SK-N-SH (cell line): ENCODE results near the gene HOMER2. TPM values are rescaled to one million over a fixed set of nuclear protein-coding genes. Genes with fewer than 3 reads are reported as not detected.

ENCODE experiments used
- CTCF ChIA-PET: fragments of 300-600, 350-600 bp; formaldehyde crosslinking; extraction: SDS; loops from one replicate; lab custom pipeline; 2021; lab: Yijun Ruan, JAX
- POLR2A ChIA-PET: fragments of 350-600 bp; sonication (Branson Sonifier 250); formaldehyde crosslinking; extraction: SDS; loops from one replicate; lab custom pipeline; 2020; ENCODE audit warnings: antibody characterized with exemption, inconsistent platforms; lab: Yijun Ruan, JAX
- DNase-seq: peaks from one replicate; pipeline ENCODE4 v3.0.0; 2012
- H2AFZ ChIP-seq: fragments of 200-600 bp; sonication (generic); 2 replicates; pipeline ENCODE4 v1.8.1; 2016; ENCODE audit warnings: antibody characterized with exemption, mild to moderate bottlenecking, low read depth
- H3F3A ChIP-seq: fragments of 200-600 bp; sonication (generic); replicated peaks from 2 replicates; pipeline ENCODE3; 2016; ENCODE audit warnings: antibody characterized with exemption, mild to moderate bottlenecking; ENCODE audit not compliant: insufficient read depth
- H3K27ac ChIP-seq, 2 experiments: fragments of 200-500 bp in 1 of 2; fragments of 200-600 bp in 1 of 2; sonication (Bioruptor generic) in 1 of 2; sonication (generic), shearing (Covaris generic) in 1 of 2; 2 replicates each; pipeline versions ENCODE4 v1.5.1 to v1.6.1; 2014 to 2016; ENCODE audit warnings: low read depth in 2 of 2, inconsistent platforms in 1 of 2, low read length in 1 of 2, mild to moderate bottlenecking in 1 of 2, mixed read lengths in 1 of 2
- H3K27me3 ChIP-seq: fragments of 200-600 bp; sonication (generic), shearing (Covaris generic); 2 replicates; pipeline ENCODE4 v1.6.1; 2016; ENCODE audit warnings: mixed run types; ENCODE audit not compliant: insufficient read depth
- H3K36me3 ChIP-seq, 2 experiments: fragments of 200-500 bp in 1 of 2; fragments of 200-600 bp in 1 of 2; sonication (Bioruptor generic) in 1 of 2; sonication (generic) in 1 of 2; replicated peaks in 1 of 2; 2 replicates each; pipeline versions ENCODE3 to v1.5.1; 2014 to 2016; ENCODE audit warnings: low read length in 1 of 2, mild to moderate bottlenecking in 1 of 2; ENCODE audit not compliant: insufficient read depth in 2 of 2, control insufficient read depth in 1 of 2
- H3K4me1 ChIP-seq, 2 experiments: fragments of 200-500 bp in 1 of 2; fragments of 200-600 bp in 1 of 2; sonication (Bioruptor generic) in 1 of 2; sonication (generic), shearing (Covaris generic) in 1 of 2; 2 replicates each; pipeline versions ENCODE4 v1.5.1 to v1.6.1; 2014 to 2016; ENCODE audit warnings: low read depth in 1 of 2, low read length in 1 of 2, mixed run types in 1 of 2; ENCODE audit not compliant: insufficient read depth in 2 of 2, control insufficient read depth in 1 of 2
- H3K4me2 ChIP-seq: fragments of 200-600 bp; sonication (generic), shearing (Covaris generic); 2 replicates; pipeline ENCODE4 v1.6.1; 2017; ENCODE audit warnings: mixed run types
- H3K4me3 ChIP-seq, 2 experiments: fragments of 200-500 bp in 1 of 2; fragments of 200-600 bp in 1 of 2; sonication (Bioruptor generic) in 1 of 2; sonication (generic), shearing (Covaris generic) in 1 of 2; 2 replicates each; pipeline versions ENCODE4 v1.5.1 to v1.8.1; 2014 to 2016; ENCODE audit warnings: low read depth in 2 of 2, inconsistent platforms in 1 of 2, low read length in 1 of 2, mild to moderate bottlenecking in 1 of 2, mixed read lengths in 1 of 2, moderate library complexity in 1 of 2
- H3K79me2 ChIP-seq: fragments of 200-600 bp; sonication (generic); 2 replicates; pipeline ENCODE4 v1.8.1; 2017; ENCODE audit warnings: mild to moderate bottlenecking; ENCODE audit not compliant: insufficient read depth
- H3K9ac ChIP-seq: fragments of 200-600 bp; sonication (generic); 2 replicates; pipeline ENCODE4 v1.6.1; 2017; ENCODE audit warnings: mixed run types
- H3K9me2 ChIP-seq: fragments of 200-600 bp; sonication (generic); 2 replicates; pipeline ENCODE4 v1.6.1; 2017; ENCODE audit warnings: mixed run types
- H3K9me3 ChIP-seq: fragments of 200-600 bp; sonication (generic); 2 replicates; pipeline ENCODE4 v1.6.1; 2017; ENCODE audit warnings: mixed run types, mild to moderate bottlenecking, moderate library complexity
- H4K20me1 ChIP-seq: fragments of 200-600 bp; sonication (generic); 2 replicates; pipeline ENCODE4 v1.6.1; 2017; ENCODE audit warnings: mild to moderate bottlenecking, mixed run types; ENCODE audit not compliant: insufficient read depth
- CHD2 ChIP-seq: fragments of 150-350 bp; IDR thresholded peaks from 2 replicates; pipeline ENCODE4 v1.6.1; 2018; ENCODE audit warnings: low read length; ENCODE audit not compliant: partially characterized antibody
- ELF1 ChIP-seq: IDR thresholded peaks from 2 replicates; pipeline ENCODE4 v1.4.0; 2012
- EP300 ChIP-seq, 2 experiments: IDR thresholded peaks; 2 replicates each; pipeline versions ENCODE4 v1.4.0 to v1.6.1; 2012; ENCODE audit warnings: borderline replicate concordance in 1 of 2, low read depth in 1 of 2, low read length in 1 of 2
- GABPA ChIP-seq: IDR thresholded peaks from 2 replicates; pipeline ENCODE4 v1.4.0; 2012; ENCODE audit warnings: low read depth, mild to moderate bottlenecking
- IRF3 ChIP-seq: fragments of 150-350 bp; IDR thresholded peaks from 2 replicates; pipeline ENCODE4 v1.6.1; 2016; ENCODE audit warnings: mild to moderate bottlenecking, low read depth, low read length
- JUND ChIP-seq: IDR thresholded peaks from 2 replicates; pipeline ENCODE4 v1.4.0; 2012
- MAX ChIP-seq: IDR thresholded peaks from 2 replicates; pipeline ENCODE4 v1.4.0; 2012; ENCODE audit warnings: low read depth
- MEF2A ChIP-seq: IDR thresholded peaks from 2 replicates; pipeline ENCODE4 v1.4.0; 2012; ENCODE audit warnings: low read depth, borderline replicate concordance
- MXI1 ChIP-seq: IDR thresholded peaks from 2 replicates; pipeline ENCODE4 v1.6.1; 2012; ENCODE audit warnings: mild to moderate bottlenecking, low read depth, low read length, improper control_type of control experiment
- PBX3 ChIP-seq: IDR thresholded peaks from 2 replicates; pipeline ENCODE4; 2012
- RCOR1 ChIP-seq: fragments of 150-350 bp; IDR thresholded peaks from 2 replicates; pipeline ENCODE4 v1.6.1; 2017; ENCODE audit warnings: antibody characterized with exemption, low read length
- REST ChIP-seq: IDR thresholded peaks from 2 replicates; pipeline ENCODE4 v1.6.1; 2012; ENCODE audit warnings: mild to moderate bottlenecking, low read depth, low read length, moderate library complexity
- RFX5 ChIP-seq: IDR thresholded peaks from 2 replicates; pipeline ENCODE4 v1.6.1; 2012; ENCODE audit warnings: mild to moderate bottlenecking, improper control_type of control experiment, low read length
- RXRA ChIP-seq: IDR thresholded peaks from 2 replicates; pipeline ENCODE4 v1.4.0; 2012; ENCODE audit warnings: low read depth, mild to moderate bottlenecking, borderline replicate concordance
- SMC3 ChIP-seq: IDR thresholded peaks from 2 replicates; pipeline ENCODE4 v1.6.1; 2012; ENCODE audit warnings: low read depth, low read length, improper control_type of control experiment
- TCF12 ChIP-seq: IDR thresholded peaks from 2 replicates; pipeline ENCODE4 v1.4.0; 2012
- TEAD4 ChIP-seq: IDR thresholded peaks from 2 replicates; pipeline ENCODE4 v1.4.0; 2012; ENCODE audit warnings: mild to moderate bottlenecking, borderline replicate concordance; ENCODE audit not compliant: insufficient read depth
- ZBTB33 ChIP-seq: IDR thresholded peaks from 2 replicates; pipeline ENCODE4 v1.4.0; 2012; ENCODE audit warnings: low read depth, borderline replicate concordance
- WGBS: methylation state at CpG from one replicate; pipeline ENCODE4 v1.1.6; 2017; ENCODE audit warnings: low lambda C conversion rate; 5-methylcytosine and 5-hydroxymethylcytosine counted together
- polyA plus RNA-seq, 3 experiments: library from polyadenylated mRNA; depleted of rRNA; stranded (reverse); fragments of >200 nt; gene quantifications; 2 replicates each; pipeline ENCODE4 v1.2.3, GENCODE V29; 2012

Gene HOMER2
- polyA plus RNA-seq, 1 of the 3 experiments (the other 2 are of a cell fraction), result 7.3 TPM

- ChIA-PET CTCF (no interaction called here), POLR2A (no interaction called here)
- TF ChIP-seq TCF12 (no peak), MXI1 (no peak), MEF2A (no peak), PBX3 (no peak), ELF1 (no peak), TEAD4 (no peak), RXRA (no peak)
These were observed 51.3 kb downstream of the HOMER2 start for GRCh38 chr15:82901114-82901805.

GRCh38 chr15:82900511-82901060 is 51.9 kb downstream of the HOMER2 start:
- no peak overlapping the region for H3K4me3 ChIP-seq
- H3K4me1 ChIP-seq, result peaks cover 0 to 19% of the 10 kb centered on the region in 2 experiments; a peak in 1 of 4 replicates
- no peak overlapping the region for H2AFZ ChIP-seq
- H3K27ac ChIP-seq, result no peak overlapping the region
- no peaks in the 10 kb centered on the region for H3F3A ChIP-seq
- ChIA-PET POLR2A (no interaction called here), CTCF (no interaction called here)
- H3K9me2 ChIP-seq, result no peaks in the 10 kb centered on the region
- no peak overlapping the region for H3K4me2 ChIP-seq
- DNase-seq, result no peak
- H3K9ac ChIP-seq, result no peak overlapping the region
- no peaks in the 10 kb centered on the region for H4K20me1 ChIP-seq
- TF ChIP-seq IRF3 (no peak), TCF12 (no peak), ELF1 (no peak), GABPA (no peak), CHD2 (no peak), RFX5 (no peak), SMC3 (no peak), EP300 (IDR thresholded peaks at IDR 0.05; ENCODE audit: borderline replicate concordance in 1 of 2, low read depth in 1 of 2, low read length in 1 of 2) (no peak), RXRA (no peak), JUND (no peak), MAX (no peak), MXI1 (no peak), ZBTB33 (no peak), RCOR1 (no peak), REST (no peak)
- H3K9me3 ChIP-seq, result no peaks in the 10 kb centered on the region
- no peaks in the 10 kb centered on the region for H3K27me3 ChIP-seq
- H3K36me3 ChIP-seq, result no peaks in the 10 kb centered on the region
- no peaks in the 10 kb centered on the region for H3K79me2 ChIP-seq
- 0% methylated on average over 1 of the region's 1 CpG for WGBS

More at GRCh38 chr15:82901114-82901805, 51.3 kb downstream of the HOMER2 start:
- Histone ChIP-seq H3K9me2 (no peaks in the 10 kb centered on the region), H3K36me3 (no peaks in the 10 kb centered on the region), H3F3A (no peaks in the 10 kb centered on the region), H3K4me1 (peaks cover 0 to 12% of the 10 kb centered on the region in 2 experiments; a peak in 1 of 4 replicates), H3K79me2 (no peaks in the 10 kb centered on the region), H3K9ac (no peak overlapping the region), H3K4me2 (no peak overlapping the region), H3K9me3 (no peaks in the 10 kb centered on the region), H2AFZ (no peak overlapping the region), H3K27ac (no peak overlapping the region), H3K4me3 (no peak overlapping the region), H4K20me1 (no peaks in the 10 kb centered on the region), H3K27me3 (no peaks in the 10 kb centered on the region)
- DNase-seq, result no peak
- 77% methylated on average over 6 of the region's 6 CpGs for WGBS
